Erythroblast (primary cell): ENCODE measurements around the gene TRPM6.
A peak's percentile ranks its signal among the peaks of the same experiment; 100 is the strongest.

ENCODE experiments used
- DNase-seq, 2 experiments: peaks; one replicate each; lab custom pipeline; 2025; lab: John Stamatoyannopoulos, UW
- GATA1 ChIP-seq: IDR thresholded peaks from 2 replicates; pipeline ENCODE4 v1.6.1; 2011; ENCODE audit warnings: low read depth, mild to moderate bottlenecking, control low read depth, low read length, moderate library complexity
- POLR2A ChIP-seq: IDR thresholded peaks from 2 replicates; pipeline ENCODE4 v1.6.1; 2011; ENCODE audit warnings: mild to moderate bottlenecking, low read length

TRPM6 gene

GRCh38 chr9:74771262-74771585, 116.5 kb downstream of the TRPM6 start:
- TF ChIP-seq POLR2A, result no peak
- TF ChIP-seq GATA1, result no peak
- DNase-seq, result no peak

GRCh38 chr9:74770508-74771261, 117.0 kb downstream of the TRPM6 start:
- peak; percentile 49 to 59 for DNase-seq
- TF ChIP-seq POLR2A (no peak), GATA1 (no peak)

- no peak for DNase-seq
- TF ChIP-seq POLR2A, result no peak
- TF ChIP-seq GATA1, result no peak
Measured at GRCh38 chr9:74765481-74765971, 122.2 kb downstream of the TRPM6 start.

GRCh38 chr9:74762950-74763349, 124.8 kb downstream of the TRPM6 start:
- no peak for DNase-seq
- TF ChIP-seq POLR2A (no peak), GATA1 (no peak)

GRCh38 chr9:74760031-74760700, 127.6 kb downstream of the TRPM6 start:
- no peak for TF ChIP-seq POLR2A
- TF ChIP-seq GATA1, result no peak
- no peak for DNase-seq

- no peak for TF ChIP-seq POLR2A
- no peak for TF ChIP-seq GATA1
- DNase-seq, result no peak
Measured at GRCh38 chr9:74755999-74756398, 131.7 kb downstream of the TRPM6 start.

GRCh38 chr9:74755355-74755754, 132.4 kb downstream of the TRPM6 start:
- DNase-seq, result no peak
- TF ChIP-seq GATA1 (no peak), POLR2A (no peak)

GRCh38 chr9:74753650-74754049, 134.1 kb downstream of the TRPM6 start:
- DNase-seq, result no peak
- no peak for TF ChIP-seq GATA1
- no peak for TF ChIP-seq POLR2A

- no peak for TF ChIP-seq GATA1
- no peak for TF ChIP-seq POLR2A
- DNase-seq, result no peak
Measured at GRCh38 chr9:74748966-74749365, 138.8 kb downstream of the TRPM6 start.

- TF ChIP-seq GATA1 (no peak), POLR2A (no peak)
- DNase-seq, result peak; percentile 3 to 38
Measured at GRCh38 chr9:74742792-74743730, 144.7 kb downstream of the TRPM6 start.

GRCh38 chr9:74742191-74742790, 145.4 kb downstream of the TRPM6 start:
- no peak for TF ChIP-seq GATA1
- TF ChIP-seq POLR2A, result no peak
- no peak for DNase-seq

- TF ChIP-seq GATA1 (no peak), POLR2A (no peak)
- no peak for DNase-seq
Measured at GRCh38 chr9:74736646-74737045, 151.1 kb downstream of the TRPM6 start.

GRCh38 chr9:74735761-74736160, 152.0 kb downstream of the TRPM6 start:
- DNase-seq, result no peak
- TF ChIP-seq POLR2A (no peak), GATA1 (no peak)
